Measurements from ENCODE around the gene VMAC. TPM values are rescaled to one million over a fixed set of nuclear protein-coding genes. Genes with fewer than 3 reads are reported as not detected.

The VMAC gene
- total and polyA plus RNA-seq, 2 experiments from 2014 or later = 2.1 to 4.4 TPM

DNA sequence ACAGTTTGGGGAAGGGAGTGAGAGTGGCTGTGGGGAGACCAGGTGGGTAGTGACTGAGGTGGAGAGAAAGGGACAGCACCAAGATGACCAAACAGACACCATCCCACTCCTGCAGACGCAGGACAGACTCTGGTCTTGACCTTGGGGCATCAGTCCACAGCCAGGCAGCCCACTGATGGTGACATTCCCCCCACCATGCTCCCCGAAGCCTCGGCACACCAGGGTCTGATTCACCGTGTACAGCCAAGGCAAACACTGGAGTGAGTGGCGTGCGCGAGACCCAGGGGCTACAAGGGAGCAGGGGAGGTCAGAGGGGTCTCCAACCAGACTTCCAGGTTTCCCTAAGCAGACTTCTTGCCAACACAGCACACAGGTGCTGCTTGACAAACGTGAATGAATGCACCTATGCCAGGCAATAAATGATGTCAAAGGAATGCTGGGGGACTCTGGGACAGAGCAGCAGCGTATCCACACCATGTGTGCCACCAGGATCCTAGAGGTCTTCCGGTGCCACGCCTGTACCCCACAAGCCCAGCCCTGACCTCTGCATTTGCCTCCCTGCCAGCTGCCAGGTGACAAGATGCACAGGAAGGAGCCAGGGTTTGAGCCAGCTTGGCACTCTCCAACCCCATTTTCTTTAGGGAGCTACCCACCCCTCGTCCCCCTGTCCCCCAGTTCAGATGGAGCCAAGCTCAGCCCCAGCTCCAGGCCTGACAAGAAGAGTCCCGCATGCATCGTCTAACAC is 54.8 kb downstream of the VMAC start:
- in situ Hi-C loops (cut with MboI) = no loop called here
- Histone ChIP-seq H3K27ac (no peak overlapping the region), H3F3A (ENCODE audit: insufficient read depth) (peaks cover 34% of the 10 kb centered on the region), H3K79me2 (ENCODE audit: insufficient read depth) (peaks cover 100% of the 10 kb centered on the region), H3K9me3 (ENCODE audit: low read depth) (no peaks in the 10 kb centered on the region), H3K36me3 (ENCODE audit: low read depth) (no peaks in the 10 kb centered on the region), H3K9me2 (ENCODE audit: insufficient read depth) (no peaks in the 10 kb centered on the region), H2AFZ (no peak overlapping the region), H4K20me1 (ENCODE audit: insufficient read depth) (peaks cover 4% of the 10 kb centered on the region; the same call in 1 of the 2 replicates), H3K4me3 (no peak overlapping the region), H3K27me3 (replicated peaks; ENCODE audit: insufficient read depth) (no peaks in the 10 kb centered on the region), H3K9ac (no peak overlapping the region), H3K4me1 (ENCODE audit: insufficient read depth) (peaks cover 27% of the 10 kb centered on the region), H3K4me2 (ENCODE audit: unreplicated experiment) (no peak overlapping the region)
- WGBS, 2 experiments (ENCODE audit: low coverage in 1 of 2, low lambda C conversion rate in 2 of 2, missing lambda C conversion rate in 2 of 2) = 88 to 89% methylated on average over 14 of the region's 14 CpGs
- DNase-seq = no peak
- TF ChIP-seq EZH2 (IDR thresholded peaks at IDR 0.05; ENCODE audit: insufficient read depth, poor library complexity, severe bottlenecking) = no peak
- TF ChIP-seq EZH2phosphoT487 (IDR thresholded peaks at IDR 0.05; ENCODE audit: insufficient read depth, low read depth) = no peak

Other genes starting within 250 kb of the VMAC start
- gene MICOS13, start 224.4 kb upstream of the VMAC start, total RNA-seq (2014; rRNA removed; shearing (Covaris generic)) = 39.8 and 44.5 TPM in 2 replicates
- 147 and 157 TPM in 2 replicates for gene MICOS13, start 224.4 kb upstream of the VMAC start, polyA plus RNA-seq (2016; fragmentation: Nextera tagmentation; extraction: Ambion mirVana)
- 23.8 and 30.7 TPM in 2 replicates for gene HSD11B1L, start 223.8 kb upstream of the VMAC start, total RNA-seq (2014; rRNA removed; shearing (Covaris generic))
- 10.9 and 13.4 TPM in 2 replicates for gene HSD11B1L, start 223.8 kb upstream of the VMAC start, polyA plus RNA-seq (2016; fragmentation: Nextera tagmentation; extraction: Ambion mirVana)
- 503 and 678 TPM in 2 replicates for gene RPL36, start 214.6 kb upstream of the VMAC start, total RNA-seq (2014; rRNA removed; shearing (Covaris generic))
- 1,118 and 1,128 TPM in 2 replicates for gene RPL36, start 214.6 kb upstream of the VMAC start, polyA plus RNA-seq (2016; fragmentation: Nextera tagmentation; extraction: Ambion mirVana)
- gene LONP1, start 184.7 kb upstream of the VMAC start, total RNA-seq (2014; rRNA removed; shearing (Covaris generic)) = 119 and 123 TPM in 2 replicates
- gene LONP1, start 184.7 kb upstream of the VMAC start, polyA plus RNA-seq (2016; fragmentation: Nextera tagmentation; extraction: Ambion mirVana) = 73.7 and 77.5 TPM in 2 replicates
- 0.22 TPM in 1 of 2 replicates, not detected in the other for gene CATSPERD, start 184.2 kb upstream of the VMAC start, total RNA-seq (2014; rRNA removed; shearing (Covaris generic))
- gene CATSPERD, start 184.2 kb upstream of the VMAC start, polyA plus RNA-seq (2016; fragmentation: Nextera tagmentation; extraction: Ambion mirVana) = not detected in 2 replicates
- gene PRR22, start 120.1 kb upstream of the VMAC start, total RNA-seq (2014; rRNA removed; shearing (Covaris generic)) = 0.25 TPM in 1 of 2 replicates, not detected in the other
- 0.14 and 0.19 TPM in 2 replicates for gene PRR22, start 120.1 kb upstream of the VMAC start, polyA plus RNA-seq (2016; fragmentation: Nextera tagmentation; extraction: Ambion mirVana)
- 18.6 and 18.8 TPM in 2 replicates for gene DUS3L, start 113.7 kb upstream of the VMAC start, total RNA-seq (2014; rRNA removed; shearing (Covaris generic))
- 15.6 and 17.1 TPM in 2 replicates for gene DUS3L, start 113.7 kb upstream of the VMAC start, polyA plus RNA-seq (2016; fragmentation: Nextera tagmentation; extraction: Ambion mirVana)
- not detected in 2 replicates for gene NRTN, start 99.8 kb upstream of the VMAC start, total RNA-seq (2014; rRNA removed; shearing (Covaris generic))
- gene NRTN, start 99.8 kb upstream of the VMAC start, polyA plus RNA-seq (2016; fragmentation: Nextera tagmentation; extraction: Ambion mirVana) = not detected in 2 replicates
- not detected in 2 replicates for gene FUT6, start 65.2 kb upstream of the VMAC start, total RNA-seq (2014; rRNA removed; shearing (Covaris generic))
- gene FUT6, start 65.2 kb upstream of the VMAC start, polyA plus RNA-seq (2016; fragmentation: Nextera tagmentation; extraction: Ambion mirVana) = not detected in 2 replicates
- not detected in 2 replicates for gene FUT3, start 53.4 kb upstream of the VMAC start, total RNA-seq (2014; rRNA removed; shearing (Covaris generic))
- gene FUT3, start 53.4 kb upstream of the VMAC start, polyA plus RNA-seq (2016; fragmentation: Nextera tagmentation; extraction: Ambion mirVana) = not detected in 2 replicates
- gene FUT5, start 34.3 kb upstream of the VMAC start, total RNA-seq (2014; rRNA removed; shearing (Covaris generic)) = not detected in 2 replicates
- gene FUT5, start 34.3 kb upstream of the VMAC start, polyA plus RNA-seq (2016; fragmentation: Nextera tagmentation; extraction: Ambion mirVana) = not detected in 2 replicates
- gene NDUFA11, start 1.1 kb upstream of the VMAC start, total RNA-seq (2014; rRNA removed; shearing (Covaris generic)) = 215 and 231 TPM in 2 replicates
- gene NDUFA11, start 1.1 kb upstream of the VMAC start, polyA plus RNA-seq (2016; fragmentation: Nextera tagmentation; extraction: Ambion mirVana) = 585 and 588 TPM in 2 replicates
- gene CAPS, start 9.4 kb downstream of the VMAC start, total RNA-seq (2014; rRNA removed; shearing (Covaris generic)) = 5.1 and 16.1 TPM in 2 replicates
- gene CAPS, start 9.4 kb downstream of the VMAC start, polyA plus RNA-seq (2016; fragmentation: Nextera tagmentation; extraction: Ambion mirVana) = 6.7 and 7.0 TPM in 2 replicates
- gene RANBP3, start 73.3 kb downstream of the VMAC start, total RNA-seq (2014; rRNA removed; shearing (Covaris generic)) = 41.8 and 53.5 TPM in 2 replicates
- gene RANBP3, start 73.3 kb downstream of the VMAC start, polyA plus RNA-seq (2016; fragmentation: Nextera tagmentation; extraction: Ambion mirVana) = 50.0 and 51.7 TPM in 2 replicates
- 10.2 and 13.1 TPM in 2 replicates for gene RFX2, start 205.6 kb downstream of the VMAC start, total RNA-seq (2014; rRNA removed; shearing (Covaris generic))
- gene RFX2, start 205.6 kb downstream of the VMAC start, polyA plus RNA-seq (2016; fragmentation: Nextera tagmentation; extraction: Ambion mirVana) = 11.3 and 11.7 TPM in 2 replicates
- gene ACSBG2, start 230.8 kb downstream of the VMAC start, total RNA-seq (2014; rRNA removed; shearing (Covaris generic)) = not detected in 2 replicates
- not detected in 2 replicates for gene ACSBG2, start 230.8 kb downstream of the VMAC start, polyA plus RNA-seq (2016; fragmentation: Nextera tagmentation; extraction: Ambion mirVana)

Data from GM23248 (cell line).